ENCODE measurements around the gene TMSB4X. TPM values are rescaled to one million over a fixed set of nuclear protein-coding genes. Genes with fewer than 3 reads are reported as not detected.
A peak's percentile ranks its signal among the peaks of the same experiment; 100 is the strongest.

Gene TMSB4X
- polyA plus RNA-seq, 1 of the 3 experiments (the other 2 are of a cell fraction): 4,830 TPM

GRCh38 chrX:12945494-12945893 is 29.4 kb upstream of the TMSB4X start:
- no peaks in the 10 kb centered on the region for H3K9me3 ChIP-seq
- 53% methylated on average over 4 of the region's 4 CpGs for WGBS (ENCODE audit: low lambda C conversion rate)
- H3F3A ChIP-seq (replicated peaks; ENCODE audit: insufficient read depth): peaks cover 5% of the 10 kb centered on the region
- H3K4me2 ChIP-seq: no peak overlapping the region
- no peak for DNase-seq
- H4K20me1 ChIP-seq (ENCODE audit: insufficient read depth): no peaks in the 10 kb centered on the region
- H3K9me2 ChIP-seq: no peaks in the 10 kb centered on the region
- no peaks in the 10 kb centered on the region for H3K79me2 ChIP-seq (ENCODE audit: insufficient read depth)
- H3K36me3 ChIP-seq (replicated peaks in 1 of 2; ENCODE audit: control insufficient read depth in 1 of 2, insufficient read depth in 2 of 2, low read length in 1 of 2): no peaks in the 10 kb centered on the region
- peaks cover 12 to 28% of the 10 kb centered on the region in 2 experiments; a peak in 3 of 4 replicates for H3K4me1 ChIP-seq (ENCODE audit: control insufficient read depth in 1 of 2, insufficient read depth in 2 of 2, low read depth in 1 of 2, low read length in 1 of 2)
- no peak overlapping the region for H3K27ac ChIP-seq (ENCODE audit: low read depth in 2 of 2, low read length in 1 of 2)
- TF ChIP-seq SIN3A (IDR thresholded peaks at IDR 0.05; ENCODE audit: borderline replicate concordance, low read depth, low read length) (no peak), RAD21 (IDR thresholded peaks at IDR 0.05; ENCODE audit: low read length) (no peak), NFIC (IDR thresholded peaks at IDR 0.05; ENCODE audit: borderline replicate concordance) (no peak), EZH2phosphoT487 (IDR thresholded peaks at IDR 0.05; ENCODE audit: borderline replicate concordance, low read depth) (no peak), FOSL2 (IDR thresholded peaks at IDR 0.05; ENCODE audit: borderline replicate concordance, low read depth) (no peak), RFX5 (IDR thresholded peaks at IDR 0.05; ENCODE audit: low read length) (no peak), NRF1 (IDR thresholded peaks at IDR 0.05; ENCODE audit: low read depth, low read length) (no peak), ELF1 (IDR thresholded peaks at IDR 0.05) (no peak), POLR2AphosphoS5 (IDR thresholded peaks at IDR 0.05; ENCODE audit: low read depth, low read length) (no peak)
- TF ChIP-seq, protein P1, sequence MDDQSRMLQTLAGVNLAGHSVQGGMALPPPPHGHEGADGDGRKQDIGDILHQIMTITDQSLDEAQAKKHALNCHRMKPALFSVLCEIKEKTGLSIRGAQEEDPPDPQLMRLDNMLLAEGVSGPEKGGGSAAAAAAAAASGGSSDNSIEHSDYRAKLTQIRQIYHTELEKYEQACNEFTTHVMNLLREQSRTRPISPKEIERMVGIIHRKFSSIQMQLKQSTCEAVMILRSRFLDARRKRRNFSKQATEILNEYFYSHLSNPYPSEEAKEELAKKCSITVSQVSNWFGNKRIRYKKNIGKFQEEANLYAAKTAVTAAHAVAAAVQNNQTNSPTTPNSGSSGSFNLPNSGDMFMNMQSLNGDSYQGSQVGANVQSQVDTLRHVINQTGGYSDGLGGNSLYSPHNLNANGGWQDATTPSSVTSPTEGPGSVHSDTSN (IDR thresholded peaks at IDR 0.05): no peak
- TF ChIP-seq, protein P2, sequence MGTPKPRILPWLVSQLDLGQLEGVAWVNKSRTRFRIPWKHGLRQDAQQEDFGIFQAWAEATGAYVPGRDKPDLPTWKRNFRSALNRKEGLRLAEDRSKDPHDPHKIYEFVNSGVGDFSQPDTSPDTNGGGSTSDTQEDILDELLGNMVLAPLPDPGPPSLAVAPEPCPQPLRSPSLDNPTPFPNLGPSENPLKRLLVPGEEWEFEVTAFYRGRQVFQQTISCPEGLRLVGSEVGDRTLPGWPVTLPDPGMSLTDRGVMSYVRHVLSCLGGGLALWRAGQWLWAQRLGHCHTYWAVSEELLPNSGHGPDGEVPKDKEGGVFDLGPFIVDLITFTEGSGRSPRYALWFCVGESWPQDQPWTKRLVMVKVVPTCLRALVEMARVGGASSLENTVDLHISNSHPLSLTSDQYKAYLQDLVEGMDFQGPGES (IDR thresholded peaks at IDR 0.05; ENCODE audit: low read depth, low read length): no peak
- CTCF ChIA-PET: interaction anchor here (1.1 to 5.7 kb wide), 10 partner anchors 11 to 562 kb away, joined by 4 to 124 read pairs (median 7); no protein-coding TSS in a partner anchor
- H3K9ac ChIP-seq: no peak overlapping the region
- no peak overlapping the region for H3K4me3 ChIP-seq (ENCODE audit: low read depth in 2 of 2, low read length in 1 of 2)
- H3K27me3 ChIP-seq (ENCODE audit: insufficient read depth): no peaks in the 10 kb centered on the region
- POLR2A ChIA-PET: no interaction called here
- H2AFZ ChIP-seq (ENCODE audit: low read depth): no peak overlapping the region

- Histone ChIP-seq H3K9me2 (no peaks in the 10 kb centered on the region), H3K36me3 (replicated peaks in 1 of 2; ENCODE audit: control insufficient read depth in 1 of 2, insufficient read depth in 2 of 2, low read length in 1 of 2) (no peaks in the 10 kb centered on the region), H3K27me3 (ENCODE audit: insufficient read depth) (no peaks in the 10 kb centered on the region), H3K9ac (no peak overlapping the region), H3K27ac (ENCODE audit: low read depth in 2 of 2, low read length in 1 of 2) (peak overlapping the region; percentile 40 to 85; a peak in 3 of 4 replicates), H3K4me2 (no peak overlapping the region), H3K9me3 (no peaks in the 10 kb centered on the region), H3K4me1 (ENCODE audit: control insufficient read depth in 1 of 2, insufficient read depth in 2 of 2, low read depth in 1 of 2, low read length in 1 of 2) (peaks cover 12 to 33% of the 10 kb centered on the region in 2 experiments; a peak in 3 of 4 replicates), H3F3A (replicated peaks; ENCODE audit: insufficient read depth) (peaks cover 5% of the 10 kb centered on the region), H2AFZ (ENCODE audit: low read depth) (peak overlapping the region; percentile 80; the same call in 1 of the 2 replicates), H3K79me2 (ENCODE audit: insufficient read depth) (no peaks in the 10 kb centered on the region), H3K4me3 (ENCODE audit: low read depth in 2 of 2, low read length in 1 of 2) (no peak overlapping the region; a peak in 1 of 4 replicates), H4K20me1 (ENCODE audit: insufficient read depth) (no peaks in the 10 kb centered on the region)
- no peak for DNase-seq
- ChIA-PET CTCF (interaction anchor here (0.6 to 5.7 kb wide), 46 partner anchors 8 to 789 kb away, joined by 3 to 124 read pairs (median 5); partner anchors contain the start of gene TMSB4X), POLR2A (interaction anchor here (0.6 to 1.0 kb wide), 2 partner anchors 29 to 32 kb away, joined by 3 read pairs; no protein-coding TSS in a partner anchor)
- WGBS (ENCODE audit: low lambda C conversion rate): 27% methylated on average over 4 of the region's 4 CpGs
- TF ChIP-seq ZBTB33 (IDR thresholded peaks at IDR 0.05; ENCODE audit: borderline replicate concordance, low read depth): no peak
- no peak for TF ChIP-seq SMC3 (IDR thresholded peaks at IDR 0.05; ENCODE audit: low read depth, low read length)
- TF ChIP-seq YY1 (IDR thresholded peaks at IDR 0.05; ENCODE audit: low read depth): no peak
- TF ChIP-seq SIN3A (IDR thresholded peaks at IDR 0.05; ENCODE audit: borderline replicate concordance, low read depth, low read length): no peak
- no peak for TF ChIP-seq USF1 (IDR thresholded peaks at IDR 0.05; ENCODE audit: borderline replicate concordance, low read depth)
- TF ChIP-seq, protein P3, sequence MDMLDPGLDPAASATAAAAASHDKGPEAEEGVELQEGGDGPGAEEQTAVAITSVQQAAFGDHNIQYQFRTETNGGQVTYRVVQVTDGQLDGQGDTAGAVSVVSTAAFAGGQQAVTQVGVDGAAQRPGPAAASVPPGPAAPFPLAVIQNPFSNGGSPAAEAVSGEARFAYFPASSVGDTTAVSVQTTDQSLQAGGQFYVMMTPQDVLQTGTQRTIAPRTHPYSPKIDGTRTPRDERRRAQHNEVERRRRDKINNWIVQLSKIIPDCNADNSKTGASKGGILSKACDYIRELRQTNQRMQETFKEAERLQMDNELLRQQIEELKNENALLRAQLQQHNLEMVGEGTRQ (IDR thresholded peaks at IDR 0.05; ENCODE audit: borderline replicate concordance, low read depth, low read length): no peak
- no peak for TF ChIP-seq CTCF (IDR thresholded peaks at IDR 0.05)
- no peak for TF ChIP-seq GATA2 (CRISPR knock-in tag; IDR thresholded peaks at IDR 0.05)
Observed at GRCh38 chrX:12946406-12946805, 28.5 kb upstream of the TMSB4X start.
